Natural killer cell treated with Interleukin-12 subunit alpha and Interleukin-12 subunit beta and Interleukin-15 and Interleukin-18, amount 100 ng/mL, for 72 hours (primary cell): Measurements from ENCODE around the gene ACO1. TPM values are rescaled to one million over a fixed set of nuclear protein-coding genes. Genes with fewer than 3 reads are reported as not detected.

Experiments
- ATAC-seq, 2 donors: fragments of 150-1000 bp; cut with Tn5 transposase in 1 of 2; sonication (Bioruptor Pico), chemical (Tn5 transposase) in 1 of 2; 2 replicates each; pipeline ENCODE4 v1.10.0; 2021
- DNase-seq: peaks from one replicate; pipeline ENCODE4 v3.0.0; 2022; ENCODE audit warnings: low spot score
- H3K27ac Mint-ChIP-seq, 2 donors: 1 replicate in 1 of 2; 2 replicates in 1 of 2; pipeline ENCODE4 v1.8.0; 2022; ENCODE audit warnings: mixed read lengths in 2 of 2, mild to moderate bottlenecking in 1 of 2, moderate library complexity in 1 of 2
- H3K27me3 Mint-ChIP-seq, 2 donors: 1 replicate in 1 of 2; 2 replicates in 1 of 2; pipeline ENCODE4 v1.8.0; 2022; ENCODE audit warnings: mixed read lengths in 2 of 2
- H3K36me3 Mint-ChIP-seq: one replicate; pipeline ENCODE4 v1.8.0; 2022; ENCODE audit warnings: mixed read lengths
- H3K4me1 Mint-ChIP-seq, 2 donors: 1 replicate in 1 of 2; 2 replicates in 1 of 2; pipeline ENCODE4 v1.8.0; 2022; ENCODE audit warnings: low read depth in 2 of 2, mixed read lengths in 2 of 2, mild to moderate bottlenecking in 1 of 2
- H3K4me3 Mint-ChIP-seq: one replicate; pipeline ENCODE4 v1.8.0; 2022; ENCODE audit warnings: mixed read lengths
- H3K9me3 Mint-ChIP-seq: 2 replicates; pipeline ENCODE4 v1.8.0; 2022; ENCODE audit warnings: mixed read lengths
- total RNA-seq, 2 donors: library from RNA; stranded (reverse); gene quantifications; one replicate each; pipeline ENCODE4 v1.2.3, GENCODE V29; 2022

The ACO1 gene
- total RNA-seq, 2 donors from 2014 or later, result 10.9 to 12.1 TPM

GRCh38 chr9:32503008-32503407, 118.6 kb downstream of the ACO1 start:
- ATAC-seq (no peak), DNase-seq (no peak)
- no peaks in the 10 kb centered on the region for H3K9me3 Mint-ChIP-seq
- peaks cover 13 to 14% of the 10 kb centered on the region in 2 donors for H3K4me1 Mint-ChIP-seq
- H3K4me3 Mint-ChIP-seq, result no peak overlapping the region
- no peaks in the 10 kb centered on the region for H3K36me3 Mint-ChIP-seq
- H3K27ac Mint-ChIP-seq, result peak overlapping the region in 1 of 2 donors; percentile 6
- H3K27me3 Mint-ChIP-seq, result no peaks in the 10 kb centered on the region

Other genes starting within 250 kb of the ACO1 start
- 1 to 10 TPM; 7.9 to 9.2 TPM for gene RIGI, start 141.6 kb downstream of the ACO1 start, total RNA-seq
- gene SMIM27, start 167.7 kb downstream of the ACO1 start, total RNA-seq, result 1 to 10 TPM; 6.4 to 9.1 TPM
- gene TOPORS, start 167.9 kb downstream of the ACO1 start, total RNA-seq, result 10 to 100 TPM; 11.3 to 12.1 TPM
- 10 to 100 TPM; 28.9 to 33.8 TPM for gene NDUFB6, start 188.5 kb downstream of the ACO1 start, total RNA-seq